Left renal pelvis (tissue), 4 donors: ENCODE data around the gene MORN1. TPM values are rescaled to one million over a fixed set of nuclear protein-coding genes. Genes with fewer than 3 reads are reported as not detected.
"Not testable (repeated sequence)": the region's sequence is repeated elsewhere in the genome, so short reads cannot be mapped to it uniquely, and the experiment has no call there.

Experiments
- DNase-seq, 4 donors: peaks; one replicate each; pipeline ENCODE4 v3.0.0-alpha.2; 2013; ENCODE audit warnings: low read depth in 4 of 4, low spot score in 3 of 4
- polyA plus RNA-seq, 4 donors: library from polyadenylated mRNA; unstranded; fragments of 120-200 nt; gene quantifications; one replicate each; pipeline ENCODE4 v1.2.1, GENCODE V29; 2013; ENCODE audit not compliant: insufficient read length in 4 of 4

The MORN1 gene
- polyA plus RNA-seq, 4 donors, result 7.9 to 16.7 (median 11.1) TPM

GRCh38 chr1:2341706-2342383 is 49.5 kb downstream of the MORN1 start:
- DNase-seq, result no peak

- no peak for DNase-seq
Measured at GRCh38 chr1:2340918-2341254, 50.5 kb downstream of the MORN1 start.

GRCh38 chr1:2340086-2340917 is 51.1 kb downstream of the MORN1 start:
- no peak for DNase-seq

- DNase-seq, result no peak
Measured at GRCh38 chr1:2339206-2340085, 51.9 kb downstream of the MORN1 start.

- no peak for DNase-seq
Measured at GRCh38 chr1:2337501-2337900, 53.9 kb downstream of the MORN1 start.

GRCh38 chr1:2337081-2337480 is 54.3 kb downstream of the MORN1 start:
- no peak for DNase-seq

- DNase-seq, result no peak
Measured at GRCh38 chr1:2336499-2336898, 54.9 kb downstream of the MORN1 start.

GRCh38 chr1:2335721-2336455 is 55.5 kb downstream of the MORN1 start:
- DNase-seq, result no peak

GRCh38 chr1:2334883-2335534 is 56.3 kb downstream of the MORN1 start:
- no peak for DNase-seq

GRCh38 chr1:2334366-2334765 is 57.0 kb downstream of the MORN1 start:
- DNase-seq, result no peak

- DNase-seq, result not testable (repeated sequence)
Measured at GRCh38 chr1:2331580-2331979, 59.8 kb downstream of the MORN1 start.

GRCh38 chr1:2331200-2331544 is 60.2 kb downstream of the MORN1 start:
- no peak for DNase-seq

- no peak for DNase-seq
Measured at GRCh38 chr1:2330519-2331199, 60.7 kb downstream of the MORN1 start.

- DNase-seq, result no peak
Measured at GRCh38 chr1:2330035-2330434, 61.3 kb downstream of the MORN1 start.

- DNase-seq, result no peak
Measured at GRCh38 chr1:2328676-2329455, 62.5 kb downstream of the MORN1 start.

GRCh38 chr1:2327841-2328240 is 63.5 kb downstream of the MORN1 start:
- DNase-seq, result no peak

GRCh38 chr1:2327162-2327561 is 64.2 kb downstream of the MORN1 start:
- not testable (repeated sequence) for DNase-seq

- DNase-seq, result no peak
Measured at GRCh38 chr1:2326524-2326923, 64.8 kb downstream of the MORN1 start.
